Measurements from ENCODE around the gene UQCC2.

Gene UQCC2

GRCh38 chr6:33670086-33670660 lies 41.3 kb downstream of the UQCC2 start:
- peaks cover 72% of the 10 kb centered on the region for H3K36me3 ChIP-seq (ENCODE audit: control insufficient read depth, insufficient read depth, low read length)
- peaks cover 12% of the 10 kb centered on the region; the same call in 1 of the 2 replicates for H3K4me1 ChIP-seq (ENCODE audit: control insufficient read depth, insufficient read depth, low read length)
- no peak overlapping the region for H3K27ac ChIP-seq (ENCODE audit: low read depth, low read length)
- no peak overlapping the region for H3K4me3 ChIP-seq (ENCODE audit: low read depth, low read length)
- H3K27me3 ChIP-seq (ENCODE audit: control insufficient read depth, insufficient read depth, low read length), result no peaks in the 10 kb centered on the region
- H3K9me3 ChIP-seq (ENCODE audit: control insufficient read depth, insufficient read depth, low read depth, low read length), result no peaks in the 10 kb centered on the region
- no peak overlapping the region for H3K9ac ChIP-seq (ENCODE audit: low read length)

- no peaks in the 10 kb centered on the region for H3K9me3 ChIP-seq (ENCODE audit: control insufficient read depth, insufficient read depth, low read depth, low read length)
- peaks cover 12% of the 10 kb centered on the region; the same call in 1 of the 2 replicates for H3K4me1 ChIP-seq (ENCODE audit: control insufficient read depth, insufficient read depth, low read length)
- no peak overlapping the region for H3K9ac ChIP-seq (ENCODE audit: low read length)
- no peaks in the 10 kb centered on the region for H3K27me3 ChIP-seq (ENCODE audit: control insufficient read depth, insufficient read depth, low read length)
- H3K4me3 ChIP-seq (ENCODE audit: low read depth, low read length), result no peak overlapping the region
- H3K27ac ChIP-seq (ENCODE audit: low read depth, low read length), result no peak overlapping the region
- peaks cover 73% of the 10 kb centered on the region for H3K36me3 ChIP-seq (ENCODE audit: control insufficient read depth, insufficient read depth, low read length)
These were observed 42.6 kb downstream of the UQCC2 start for GRCh38 chr6:33668914-33669313.

- H3K9ac ChIP-seq (ENCODE audit: low read length), result no peak overlapping the region
- H3K9me3 ChIP-seq (ENCODE audit: control insufficient read depth, insufficient read depth, low read depth, low read length), result no peaks in the 10 kb centered on the region
- no peak overlapping the region for H3K27ac ChIP-seq (ENCODE audit: low read depth, low read length)
- peaks cover 68% of the 10 kb centered on the region for H3K36me3 ChIP-seq (ENCODE audit: control insufficient read depth, insufficient read depth, low read length)
- peaks cover 12% of the 10 kb centered on the region; the same call in 1 of the 2 replicates for H3K4me1 ChIP-seq (ENCODE audit: control insufficient read depth, insufficient read depth, low read length)
- H3K4me3 ChIP-seq (ENCODE audit: low read depth, low read length), result no peak overlapping the region
- no peaks in the 10 kb centered on the region for H3K27me3 ChIP-seq (ENCODE audit: control insufficient read depth, insufficient read depth, low read length)
These were observed 43.2 kb downstream of the UQCC2 start for GRCh38 chr6:33668328-33668727.

- H3K27ac ChIP-seq (ENCODE audit: low read depth, low read length), result no peak overlapping the region
- H3K27me3 ChIP-seq (ENCODE audit: control insufficient read depth, insufficient read depth, low read length), result no peaks in the 10 kb centered on the region
- no peak overlapping the region for H3K9ac ChIP-seq (ENCODE audit: low read length)
- H3K4me1 ChIP-seq (ENCODE audit: control insufficient read depth, insufficient read depth, low read length), result peaks cover 12% of the 10 kb centered on the region; the same call in 1 of the 2 replicates
- no peak overlapping the region for H3K4me3 ChIP-seq (ENCODE audit: low read depth, low read length)
- H3K36me3 ChIP-seq (ENCODE audit: control insufficient read depth, insufficient read depth, low read length), result peaks cover 71% of the 10 kb centered on the region
- no peaks in the 10 kb centered on the region for H3K9me3 ChIP-seq (ENCODE audit: control insufficient read depth, insufficient read depth, low read depth, low read length)
These were observed 43.7 kb downstream of the UQCC2 start for GRCh38 chr6:33667776-33668175.

- no peaks in the 10 kb centered on the region for H3K9me3 ChIP-seq (ENCODE audit: control insufficient read depth, insufficient read depth, low read depth, low read length)
- no peak overlapping the region for H3K27ac ChIP-seq (ENCODE audit: low read depth, low read length)
- H3K36me3 ChIP-seq (ENCODE audit: control insufficient read depth, insufficient read depth, low read length), result peaks cover 70% of the 10 kb centered on the region
- H3K4me3 ChIP-seq (ENCODE audit: low read depth, low read length), result no peak overlapping the region
- no peaks in the 10 kb centered on the region for H3K27me3 ChIP-seq (ENCODE audit: control insufficient read depth, insufficient read depth, low read length)
- peaks cover 12% of the 10 kb centered on the region; the same call in 1 of the 2 replicates for H3K4me1 ChIP-seq (ENCODE audit: control insufficient read depth, insufficient read depth, low read length)
- no peak overlapping the region for H3K9ac ChIP-seq (ENCODE audit: low read length)
These were observed 44.4 kb downstream of the UQCC2 start for GRCh38 chr6:33667072-33667471.

- Histone ChIP-seq H3K27ac (ENCODE audit: low read depth, low read length) (no peak overlapping the region), H3K9ac (ENCODE audit: low read length) (no peak overlapping the region), H3K36me3 (ENCODE audit: control insufficient read depth, insufficient read depth, low read length) (peaks cover 63% of the 10 kb centered on the region), H3K4me1 (ENCODE audit: control insufficient read depth, insufficient read depth, low read length) (peaks cover 5% of the 10 kb centered on the region; the same call in 1 of the 2 replicates), H3K4me3 (ENCODE audit: low read depth, low read length) (no peak overlapping the region), H3K9me3 (ENCODE audit: control insufficient read depth, insufficient read depth, low read depth, low read length) (no peaks in the 10 kb centered on the region), H3K27me3 (ENCODE audit: control insufficient read depth, insufficient read depth, low read length) (no peaks in the 10 kb centered on the region)
These were observed 45.5 kb downstream of the UQCC2 start for GRCh38 chr6:33665957-33666356.

GRCh38 chr6:33664506-33665057 lies 46.9 kb downstream of the UQCC2 start:
- H3K9me3 ChIP-seq (ENCODE audit: control insufficient read depth, insufficient read depth, low read depth, low read length), result no peaks in the 10 kb centered on the region
- H3K4me1 ChIP-seq (ENCODE audit: control insufficient read depth, insufficient read depth, low read length), result peaks cover 5% of the 10 kb centered on the region; the same call in 1 of the 2 replicates
- peaks cover 52% of the 10 kb centered on the region for H3K36me3 ChIP-seq (ENCODE audit: control insufficient read depth, insufficient read depth, low read length)
- no peak overlapping the region for H3K27ac ChIP-seq (ENCODE audit: low read depth, low read length)
- H3K27me3 ChIP-seq (ENCODE audit: control insufficient read depth, insufficient read depth, low read length), result no peaks in the 10 kb centered on the region
- H3K9ac ChIP-seq (ENCODE audit: low read length), result no peak overlapping the region
- H3K4me3 ChIP-seq (ENCODE audit: low read depth, low read length), result no peak overlapping the region

- H3K27ac ChIP-seq (ENCODE audit: low read depth, low read length), result no peak overlapping the region
- no peak overlapping the region for H3K9ac ChIP-seq (ENCODE audit: low read length)
- peaks cover 5% of the 10 kb centered on the region; the same call in 1 of the 2 replicates for H3K4me1 ChIP-seq (ENCODE audit: control insufficient read depth, insufficient read depth, low read length)
- peaks cover 55% of the 10 kb centered on the region for H3K36me3 ChIP-seq (ENCODE audit: control insufficient read depth, insufficient read depth, low read length)
- no peaks in the 10 kb centered on the region for H3K27me3 ChIP-seq (ENCODE audit: control insufficient read depth, insufficient read depth, low read length)
- H3K9me3 ChIP-seq (ENCODE audit: control insufficient read depth, insufficient read depth, low read depth, low read length), result no peaks in the 10 kb centered on the region
- no peak overlapping the region for H3K4me3 ChIP-seq (ENCODE audit: low read depth, low read length)
These were observed 47.6 kb downstream of the UQCC2 start for GRCh38 chr6:33663727-33664449.

- H3K9me3 ChIP-seq (ENCODE audit: control insufficient read depth, insufficient read depth, low read depth, low read length), result no peaks in the 10 kb centered on the region
- peaks cover 53% of the 10 kb centered on the region for H3K36me3 ChIP-seq (ENCODE audit: control insufficient read depth, insufficient read depth, low read length)
- no peak overlapping the region for H3K9ac ChIP-seq (ENCODE audit: low read length)
- no peak overlapping the region for H3K27ac ChIP-seq (ENCODE audit: low read depth, low read length)
- no peaks in the 10 kb centered on the region for H3K4me1 ChIP-seq (ENCODE audit: control insufficient read depth, insufficient read depth, low read length)
- H3K4me3 ChIP-seq (ENCODE audit: low read depth, low read length), result no peak overlapping the region
- no peaks in the 10 kb centered on the region for H3K27me3 ChIP-seq (ENCODE audit: control insufficient read depth, insufficient read depth, low read length)
These were observed 48.5 kb downstream of the UQCC2 start for GRCh38 chr6:33663028-33663427.

- no peaks in the 10 kb centered on the region for H3K4me1 ChIP-seq (ENCODE audit: control insufficient read depth, insufficient read depth, low read length)
- H3K27me3 ChIP-seq (ENCODE audit: control insufficient read depth, insufficient read depth, low read length), result no peaks in the 10 kb centered on the region
- H3K27ac ChIP-seq (ENCODE audit: low read depth, low read length), result no peak overlapping the region
- H3K9me3 ChIP-seq (ENCODE audit: control insufficient read depth, insufficient read depth, low read depth, low read length), result no peaks in the 10 kb centered on the region
- H3K4me3 ChIP-seq (ENCODE audit: low read depth, low read length), result no peak overlapping the region
- no peak overlapping the region for H3K9ac ChIP-seq (ENCODE audit: low read length)
- H3K36me3 ChIP-seq (ENCODE audit: control insufficient read depth, insufficient read depth, low read length), result peaks cover 50% of the 10 kb centered on the region
These were observed 49.2 kb downstream of the UQCC2 start for GRCh38 chr6:33662318-33662717.
